Kidney (tissue), 14 donors: ENCODE results near the gene ST6GAL1. TPM values are rescaled to one million over a fixed set of nuclear protein-coding genes. Genes with fewer than 3 reads are reported as not detected.

Source experiments
- DNase-seq, 5 donors: peaks; one replicate each; pipeline ENCODE4 v3.0.0-alpha.2; 2013 to 2020
- FAIRE-seq: peaks from 2 replicates; lab custom pipeline; 2012; peaks lifted over from hg19 to GRCh38; lab: Jason Lieb, UNC
- H3K27ac ChIP-seq, 2 donors: one replicate each; pipeline ENCODE4 v1.7.0; 2013; ENCODE audit warnings: low read depth in 2 of 2, low read length in 2 of 2, inconsistent platforms in 1 of 2
- H3K27me3 ChIP-seq: one replicate; pipeline ENCODE4 v1.7.1; 2013; ENCODE audit warnings: low read length, inconsistent platforms; ENCODE audit not compliant: control insufficient read depth, insufficient read depth
- H3K36me3 ChIP-seq, 3 donors: one replicate each; pipeline versions ENCODE4 v1.7.0 to v1.7.1; 2013; ENCODE audit warnings: low read length in 3 of 3, control low read depth in 1 of 3, inconsistent platforms in 1 of 3; ENCODE audit not compliant: insufficient read depth in 3 of 3, control insufficient read depth in 2 of 3
- H3K4me1 ChIP-seq, 3 donors: one replicate each; pipeline versions ENCODE4 v1.7.0 to v1.7.1; 2013; ENCODE audit warnings: low read length in 3 of 3, inconsistent platforms in 1 of 3, low read depth in 1 of 3; ENCODE audit not compliant: control insufficient read depth in 2 of 3, insufficient read depth in 2 of 3
- H3K4me3 ChIP-seq, 3 donors: one replicate each; pipeline versions ENCODE4 v1.7.0 to v1.8.1; 2013; ENCODE audit warnings: low read length in 3 of 3, control low read depth in 1 of 3, inconsistent platforms in 1 of 3
- H3K9ac ChIP-seq, 3 donors: one replicate each; pipeline versions ENCODE4 v1.7.0 to v1.7.1; 2013; ENCODE audit warnings: low read length in 3 of 3, control low read depth in 1 of 3, inconsistent platforms in 1 of 3
- H3K9me3 ChIP-seq, 3 donors: one replicate each; pipeline versions ENCODE4 v1.7.0 to v1.7.1; 2013; ENCODE audit warnings: low read length in 3 of 3, control low read depth in 1 of 3, inconsistent platforms in 1 of 3; ENCODE audit not compliant: control insufficient read depth in 2 of 3, insufficient read depth in 1 of 3
- CTCF ChIP-seq: IDR thresholded peaks from 3 replicates; pipeline ENCODE4 v1.5.1; 2012; ENCODE audit warnings: mild to moderate bottlenecking, moderate library complexity, borderline replicate concordance; ENCODE audit not compliant: insufficient read depth; ENCODE audit errors: extremely low read depth
- intact Hi-C: fragments of 100-400 bp; cut with DNase I; formaldehyde crosslinking; loops from one replicate; pipeline ENCODE4 v1.11.1; 2022
- polyA plus RNA-seq: library from polyadenylated mRNA; stranded (reverse); fragments of 350-450 nt; fragmentation: Illumina TruSeq; extraction: RNeasy Lipid Tissue Mini Kit (QIAGEN cat#74804); gene quantifications from one replicate; pipeline ENCODE4 v1.2.3, GENCODE V29; 2014; ENCODE audit warnings: low read depth, low replicate concordance; ENCODE audit not compliant: insufficient read depth
- total RNA-seq: library from RNA; stranded (reverse); fragmentation: NEBNext Ultra II Directional; extraction: Animal tissue kit (Norgen Biotek cat#: 25700); gene quantifications from one replicate; pipeline ENCODE4 v1.2.1, GENCODE V29; 2021
- donor health status: control.
- donor health status: control.
- donor health status: control.
- donor health status: control.
- donor health status: control.
- donor health status: DM: yes; HTN: yes; CAD: no.
- donor health status: Normal renal cell carcinoma (clear cell type).

Gene ST6GAL1
- total and polyA plus RNA-seq, 2 donors from 2014 or later = 62.6 to 236 TPM

- intact Hi-C loops = no loop called here
- Histone ChIP-seq H3K9me3 (no peaks in the 10 kb centered on the region), H3K36me3 (no peaks in the 10 kb centered on the region), H3K27me3 (no peaks in the 10 kb centered on the region), H3K4me1 (no peaks in the 10 kb centered on the region), H3K27ac (no peak overlapping the region), H3K4me3 (no peak overlapping the region), H3K9ac (no peak overlapping the region)
- FAIRE-seq (no peak), DNase-seq (no peak)
- TF ChIP-seq CTCF = no peak
Observed at GRCh38 chr3:187122261-187122660, 191.9 kb downstream of the ST6GAL1 start.

- H3K9me3 ChIP-seq = no peaks in the 10 kb centered on the region
- no peaks in the 10 kb centered on the region for H3K36me3 ChIP-seq
- no peak overlapping the region for H3K27ac ChIP-seq
- no peak overlapping the region for H3K9ac ChIP-seq
- TF ChIP-seq CTCF = no peak
- intact Hi-C loops = no loop called here
- no peak overlapping the region for H3K4me3 ChIP-seq
- no peak for DNase-seq
- no peak for FAIRE-seq
- H3K4me1 ChIP-seq = no peaks in the 10 kb centered on the region
- no peaks in the 10 kb centered on the region for H3K27me3 ChIP-seq
Observed at GRCh38 chr3:187125319-187126031, 195.1 kb downstream of the ST6GAL1 start.

Other genes starting within 250 kb of the ST6GAL1 start
- gene KNG1, start 213.2 kb upstream of the ST6GAL1 start, total RNA-seq = 8.7 TPM
- gene KNG1, start 213.2 kb upstream of the ST6GAL1 start, polyA plus RNA-seq = 710 TPM
- 333 TPM for gene EIF4A2, start 146.9 kb upstream of the ST6GAL1 start, total RNA-seq
- gene EIF4A2, start 146.9 kb upstream of the ST6GAL1 start, polyA plus RNA-seq = 310 TPM
- 8.9 TPM for gene RFC4, start 124.0 kb upstream of the ST6GAL1 start, total RNA-seq
- 11.1 TPM for gene RFC4, start 124.0 kb upstream of the ST6GAL1 start, polyA plus RNA-seq
- not detected for gene ADIPOQ, start 87.8 kb upstream of the ST6GAL1 start, total RNA-seq
- not detected for gene ADIPOQ, start 87.8 kb upstream of the ST6GAL1 start, polyA plus RNA-seq
- 5.7 TPM for gene RPL39L, start 209.0 kb downstream of the ST6GAL1 start, total RNA-seq
- 10.9 TPM for gene RPL39L, start 209.0 kb downstream of the ST6GAL1 start, polyA plus RNA-seq